ENCODE data around the gene SYT15.
"Not testable (repeated sequence)": the region's sequence is repeated elsewhere in the genome, so short reads cannot be mapped to it uniquely, and the experiment has no call there.

SYT15 gene

GRCh38 chr10:46623899-46624654, 45.1 kb downstream of the SYT15 start:
- H3K27ac ChIP-seq (ENCODE audit: low read depth, low read length); H3K4me1 ChIP-seq (ENCODE audit: control insufficient read depth in 5 of 5, insufficient read depth in 5 of 5, low read length in 5 of 5); H3K27me3 ChIP-seq (ENCODE audit: control insufficient read depth in 5 of 5, insufficient read depth in 4 of 5, low read length in 5 of 5); H3K9ac ChIP-seq (ENCODE audit: low read length in 5 of 5); H3K36me3 ChIP-seq (ENCODE audit: control insufficient read depth in 5 of 5, insufficient read depth in 5 of 5, low read length in 5 of 5); H3K9me3 ChIP-seq (ENCODE audit: control insufficient read depth in 5 of 5, low read length in 5 of 5); H3K4me3 ChIP-seq (ENCODE audit: low read depth in 1 of 5, low read length in 5 of 5): not testable (repeated sequence)

GRCh38 chr10:46629805-46630204, 50.9 kb downstream of the SYT15 start:
- H3K9me3 ChIP-seq (ENCODE audit: control insufficient read depth in 5 of 5, low read length in 5 of 5); H3K9ac ChIP-seq (ENCODE audit: low read length in 5 of 5); H3K36me3 ChIP-seq (ENCODE audit: control insufficient read depth in 5 of 5, insufficient read depth in 5 of 5, low read length in 5 of 5); H3K27ac ChIP-seq (ENCODE audit: low read depth, low read length); H3K27me3 ChIP-seq (ENCODE audit: control insufficient read depth in 5 of 5, insufficient read depth in 4 of 5, low read length in 5 of 5); H3K4me3 ChIP-seq (ENCODE audit: low read depth in 1 of 5, low read length in 5 of 5); H3K4me1 ChIP-seq (ENCODE audit: control insufficient read depth in 5 of 5, insufficient read depth in 5 of 5, low read length in 5 of 5): not testable (repeated sequence)

GRCh38 chr10:46630816-46631215, 51.9 kb downstream of the SYT15 start:
- not testable (repeated sequence) for H3K36me3 ChIP-seq (ENCODE audit: control insufficient read depth in 5 of 5, insufficient read depth in 5 of 5, low read length in 5 of 5); H3K4me1 ChIP-seq (ENCODE audit: control insufficient read depth in 5 of 5, insufficient read depth in 5 of 5, low read length in 5 of 5); H3K9me3 ChIP-seq (ENCODE audit: control insufficient read depth in 5 of 5, low read length in 5 of 5); H3K4me3 ChIP-seq (ENCODE audit: low read depth in 1 of 5, low read length in 5 of 5); H3K9ac ChIP-seq (ENCODE audit: low read length in 5 of 5); H3K27ac ChIP-seq (ENCODE audit: low read depth, low read length); H3K27me3 ChIP-seq (ENCODE audit: control insufficient read depth in 5 of 5, insufficient read depth in 4 of 5, low read length in 5 of 5)

- not testable (repeated sequence) for H3K4me3 ChIP-seq (ENCODE audit: low read depth in 1 of 5, low read length in 5 of 5); H3K9me3 ChIP-seq (ENCODE audit: control insufficient read depth in 5 of 5, low read length in 5 of 5); H3K4me1 ChIP-seq (ENCODE audit: control insufficient read depth in 5 of 5, insufficient read depth in 5 of 5, low read length in 5 of 5); H3K27ac ChIP-seq (ENCODE audit: low read depth, low read length); H3K27me3 ChIP-seq (ENCODE audit: control insufficient read depth in 5 of 5, insufficient read depth in 4 of 5, low read length in 5 of 5); H3K36me3 ChIP-seq (ENCODE audit: control insufficient read depth in 5 of 5, insufficient read depth in 5 of 5, low read length in 5 of 5); H3K9ac ChIP-seq (ENCODE audit: low read length in 5 of 5)
Measured at GRCh38 chr10:46631683-46632082, 52.8 kb downstream of the SYT15 start.

- not testable (repeated sequence) for H3K4me3 ChIP-seq (ENCODE audit: low read depth in 1 of 5, low read length in 5 of 5); H3K4me1 ChIP-seq (ENCODE audit: control insufficient read depth in 5 of 5, insufficient read depth in 5 of 5, low read length in 5 of 5); H3K36me3 ChIP-seq (ENCODE audit: control insufficient read depth in 5 of 5, insufficient read depth in 5 of 5, low read length in 5 of 5); H3K27me3 ChIP-seq (ENCODE audit: control insufficient read depth in 5 of 5, insufficient read depth in 4 of 5, low read length in 5 of 5); H3K9me3 ChIP-seq (ENCODE audit: control insufficient read depth in 5 of 5, low read length in 5 of 5); H3K27ac ChIP-seq (ENCODE audit: low read depth, low read length); H3K9ac ChIP-seq (ENCODE audit: low read length in 5 of 5)
Measured at GRCh38 chr10:46634698-46635097, 55.8 kb downstream of the SYT15 start.

- not testable (repeated sequence) for H3K27ac ChIP-seq (ENCODE audit: low read depth, low read length); H3K9me3 ChIP-seq (ENCODE audit: control insufficient read depth in 5 of 5, low read length in 5 of 5); H3K36me3 ChIP-seq (ENCODE audit: control insufficient read depth in 5 of 5, insufficient read depth in 5 of 5, low read length in 5 of 5); H3K9ac ChIP-seq (ENCODE audit: low read length in 5 of 5); H3K4me1 ChIP-seq (ENCODE audit: control insufficient read depth in 5 of 5, insufficient read depth in 5 of 5, low read length in 5 of 5); H3K27me3 ChIP-seq (ENCODE audit: control insufficient read depth in 5 of 5, insufficient read depth in 4 of 5, low read length in 5 of 5)
- H3K4me3 ChIP-seq (ENCODE audit: low read depth in 1 of 5, low read length in 5 of 5), result peak overlapping the region in 2 of 5 donors; percentile 34 to 42
Measured at GRCh38 chr10:46635364-46635959, 56.5 kb downstream of the SYT15 start.

- H3K36me3 ChIP-seq (ENCODE audit: control insufficient read depth in 5 of 5, insufficient read depth in 5 of 5, low read length in 5 of 5); H3K4me1 ChIP-seq (ENCODE audit: control insufficient read depth in 5 of 5, insufficient read depth in 5 of 5, low read length in 5 of 5); H3K27me3 ChIP-seq (ENCODE audit: control insufficient read depth in 5 of 5, insufficient read depth in 4 of 5, low read length in 5 of 5); H3K27ac ChIP-seq (ENCODE audit: low read depth, low read length); H3K9ac ChIP-seq (ENCODE audit: low read length in 5 of 5); H3K9me3 ChIP-seq (ENCODE audit: control insufficient read depth in 5 of 5, low read length in 5 of 5); H3K4me3 ChIP-seq (ENCODE audit: low read depth in 1 of 5, low read length in 5 of 5): not testable (repeated sequence)
Measured at GRCh38 chr10:46640005-46640404, 61.1 kb downstream of the SYT15 start.
